Uterus (tissue), 4 donors: Measurements from ENCODE around the gene ALOX12. TPM values are rescaled to one million over a fixed set of nuclear protein-coding genes. Genes with fewer than 3 reads are reported as not detected.

Source experiments
- DNase-seq, 2 donors: peaks; one replicate each; pipeline ENCODE4 v3.0.0-alpha.2; 2019 to 2020
- H3K27ac ChIP-seq, 2 donors: fragments of 200-600 bp; sonication (generic); 1 replicate in 1 of 2; 2 replicates in 1 of 2; pipeline ENCODE4 v1.5.1; 2016 to 2018
- H3K27me3 ChIP-seq, 2 donors: fragments of 200-600 bp; sonication (generic); one replicate each; pipeline ENCODE4 v1.5.1; 2018 to 2019; ENCODE audit warnings: control low read depth in 1 of 2
- H3K36me3 ChIP-seq, 2 donors: fragments of 200-600 bp; sonication (generic); one replicate each; pipeline ENCODE4 v1.5.1; 2019; ENCODE audit warnings: control low read depth in 1 of 2
- H3K4me1 ChIP-seq, 2 donors: fragments of 200-600 bp; sonication (generic); one replicate each; pipeline ENCODE4 v1.5.1; 2018 to 2019; ENCODE audit warnings: control low read depth in 1 of 2
- H3K4me3 ChIP-seq, 2 donors: fragments of 200-600 bp; sonication (generic); 1 replicate in 1 of 2; 2 replicates in 1 of 2; pipeline ENCODE4 v1.5.1; 2018 to 2019; ENCODE audit warnings: mild to moderate bottlenecking in 1 of 2
- H3K9me3 ChIP-seq, 2 donors: fragments of 200-600 bp; sonication (generic); one replicate each; pipeline ENCODE4 v1.5.1; 2019; ENCODE audit warnings: control low read depth in 1 of 2
- POLR2A ChIP-seq, 2 donors: fragments of 450-650 bp; IDR thresholded peaks; one replicate each; pipeline ENCODE4 v1.6.1; 2016; ENCODE audit warnings: antibody characterized with exemption in 2 of 2, mild to moderate bottlenecking in 1 of 2, moderate library complexity in 1 of 2
- intact Hi-C: fragments of 100-400 bp; cut with DNase I; formaldehyde crosslinking; loops from one replicate; pipeline ENCODE4 v1.15.1; 2023; ENCODE audit warnings: low total_unique reads
- total RNA-seq, 4 donors: library from RNA; depleted of rRNA in 3 of 4; stranded (reverse); fragments of >200 nt in 3 of 4; gene quantifications; one replicate each; pipeline versions ENCODE4 v1.1.0 to v1.2.4, GENCODE V29; 2014 to 2023
- TF ChIP-seq, protein P1 (sequence below), 4 experiments: fragments of 200-600 bp in 2 of 4; fragments of 450-650 bp in 2 of 4; sonication (generic) in 2 of 4; IDR thresholded peaks; one replicate each; pipeline ENCODE4 v1.5.1; 2016 to 2019; ENCODE audit warnings: antibody characterized with exemption in 4 of 4, mild to moderate bottlenecking in 2 of 4, moderate library complexity in 1 of 4
- donor health status: DM: yes; HTN: yes; CAD: no.

The ALOX12 gene
- total RNA-seq, 4 donors from 2014 or later, result 0.14 to 0.34 TPM; not detected in 2

DNA sequence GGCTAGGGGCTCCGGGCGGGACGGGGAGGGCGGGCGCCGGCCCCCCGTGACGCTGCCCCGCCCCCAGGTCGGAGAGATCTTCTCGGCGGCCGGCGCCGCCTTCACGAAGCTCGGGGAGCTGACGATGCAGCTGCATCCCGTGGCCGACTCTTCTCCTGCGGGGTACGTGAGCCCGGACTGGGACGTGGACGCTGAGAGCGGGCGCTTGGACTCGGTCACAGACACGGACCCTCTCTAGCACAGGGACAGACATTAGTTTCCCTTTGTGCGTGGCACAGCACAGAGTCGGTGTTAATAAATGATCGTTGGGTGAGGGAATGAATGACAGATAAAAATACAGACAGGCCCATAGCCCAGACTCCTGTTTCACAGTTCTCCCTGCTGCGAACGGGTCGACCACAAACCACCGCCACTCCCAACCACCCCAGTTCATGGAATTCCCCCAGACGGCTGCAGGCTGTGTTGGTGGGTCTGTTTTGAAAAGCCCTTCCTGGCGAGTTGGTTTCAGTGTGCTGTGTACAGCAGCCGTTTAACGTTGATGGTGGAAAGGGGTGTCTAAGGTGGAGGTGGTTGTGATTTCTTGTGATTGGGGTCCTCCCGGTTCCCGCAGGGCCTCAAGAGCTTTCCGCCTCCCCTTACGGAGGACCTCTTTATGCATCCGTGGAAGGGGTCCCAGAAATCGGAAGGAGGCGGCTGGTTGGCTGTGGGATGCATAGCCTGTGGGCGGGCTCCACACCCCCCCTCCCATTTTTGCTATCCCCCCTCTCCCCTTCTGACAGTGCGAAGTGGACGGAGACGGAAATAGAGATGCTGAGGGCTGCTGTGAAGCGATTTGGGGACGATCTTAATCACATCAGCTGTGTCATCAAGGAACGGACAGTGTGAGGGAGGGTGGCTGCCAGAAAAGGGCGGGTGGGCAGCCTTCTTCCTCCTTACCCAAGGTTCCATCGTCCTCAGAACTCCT, 19.4 kb downstream of the ALOX12 start:
- DNase-seq, result peak in 1 of 2 donors; percentile 28
- TF ChIP-seq, protein P1, sequence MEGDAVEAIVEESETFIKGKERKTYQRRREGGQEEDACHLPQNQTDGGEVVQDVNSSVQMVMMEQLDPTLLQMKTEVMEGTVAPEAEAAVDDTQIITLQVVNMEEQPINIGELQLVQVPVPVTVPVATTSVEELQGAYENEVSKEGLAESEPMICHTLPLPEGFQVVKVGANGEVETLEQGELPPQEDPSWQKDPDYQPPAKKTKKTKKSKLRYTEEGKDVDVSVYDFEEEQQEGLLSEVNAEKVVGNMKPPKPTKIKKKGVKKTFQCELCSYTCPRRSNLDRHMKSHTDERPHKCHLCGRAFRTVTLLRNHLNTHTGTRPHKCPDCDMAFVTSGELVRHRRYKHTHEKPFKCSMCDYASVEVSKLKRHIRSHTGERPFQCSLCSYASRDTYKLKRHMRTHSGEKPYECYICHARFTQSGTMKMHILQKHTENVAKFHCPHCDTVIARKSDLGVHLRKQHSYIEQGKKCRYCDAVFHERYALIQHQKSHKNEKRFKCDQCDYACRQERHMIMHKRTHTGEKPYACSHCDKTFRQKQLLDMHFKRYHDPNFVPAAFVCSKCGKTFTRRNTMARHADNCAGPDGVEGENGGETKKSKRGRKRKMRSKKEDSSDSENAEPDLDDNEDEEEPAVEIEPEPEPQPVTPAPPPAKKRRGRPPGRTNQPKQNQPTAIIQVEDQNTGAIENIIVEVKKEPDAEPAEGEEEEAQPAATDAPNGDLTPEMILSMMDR (IDR thresholded peaks at IDR 0.05), result no peak
- TF ChIP-seq POLR2A (IDR thresholded peaks at IDR 0.05), result peak; percentile 59
- H3K4me1 ChIP-seq, result peaks cover 0 to 12% of the 10 kb centered on the region in 2 donors
- H3K27ac ChIP-seq, result peak overlapping the region; percentile 94 to 96
- H3K36me3 ChIP-seq, result no peaks in the 10 kb centered on the region
- H3K4me3 ChIP-seq, result peak overlapping the region; percentile 81 to 87
- no peaks in the 10 kb centered on the region for H3K9me3 ChIP-seq
- H3K27me3 ChIP-seq, result no peaks in the 10 kb centered on the region
- intact Hi-C loops, result no loop called here

DNA sequence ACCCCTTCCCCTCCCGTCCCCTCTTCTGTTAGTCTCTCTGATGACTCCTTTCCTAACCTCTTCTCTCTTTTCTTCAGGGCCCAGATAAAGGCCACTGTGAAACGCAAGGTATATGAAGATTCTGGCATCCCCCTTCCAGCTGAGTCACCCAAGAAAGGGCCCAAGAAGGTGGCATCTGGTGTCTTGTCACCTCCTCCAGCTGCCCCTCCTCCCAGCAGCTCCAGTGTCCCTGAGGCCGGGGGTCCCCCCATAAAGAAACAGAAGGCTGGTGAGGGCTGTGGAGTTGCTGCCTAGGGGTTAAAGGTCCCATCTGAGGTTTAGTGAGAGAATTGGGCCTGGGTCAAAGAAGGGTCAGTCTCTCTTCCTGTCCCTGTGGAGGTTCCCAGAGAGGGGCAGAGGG, 20.6 kb downstream of the ALOX12 start:
- peaks cover 0 to 4% of the 10 kb centered on the region in 2 donors for H3K4me1 ChIP-seq
- TF ChIP-seq POLR2A (IDR thresholded peaks at IDR 0.05), result no peak
- TF ChIP-seq, protein P1 (IDR thresholded peaks at IDR 0.05), result no peak
- H3K27ac ChIP-seq, result peak overlapping the region; percentile 94 to 96
- H3K27me3 ChIP-seq, result no peaks in the 10 kb centered on the region
- intact Hi-C loops, result no loop called here
- H3K4me3 ChIP-seq, result no peak overlapping the region
- DNase-seq, result no peak
- no peaks in the 10 kb centered on the region for H3K36me3 ChIP-seq
- H3K9me3 ChIP-seq, result no peaks in the 10 kb centered on the region

DNA sequence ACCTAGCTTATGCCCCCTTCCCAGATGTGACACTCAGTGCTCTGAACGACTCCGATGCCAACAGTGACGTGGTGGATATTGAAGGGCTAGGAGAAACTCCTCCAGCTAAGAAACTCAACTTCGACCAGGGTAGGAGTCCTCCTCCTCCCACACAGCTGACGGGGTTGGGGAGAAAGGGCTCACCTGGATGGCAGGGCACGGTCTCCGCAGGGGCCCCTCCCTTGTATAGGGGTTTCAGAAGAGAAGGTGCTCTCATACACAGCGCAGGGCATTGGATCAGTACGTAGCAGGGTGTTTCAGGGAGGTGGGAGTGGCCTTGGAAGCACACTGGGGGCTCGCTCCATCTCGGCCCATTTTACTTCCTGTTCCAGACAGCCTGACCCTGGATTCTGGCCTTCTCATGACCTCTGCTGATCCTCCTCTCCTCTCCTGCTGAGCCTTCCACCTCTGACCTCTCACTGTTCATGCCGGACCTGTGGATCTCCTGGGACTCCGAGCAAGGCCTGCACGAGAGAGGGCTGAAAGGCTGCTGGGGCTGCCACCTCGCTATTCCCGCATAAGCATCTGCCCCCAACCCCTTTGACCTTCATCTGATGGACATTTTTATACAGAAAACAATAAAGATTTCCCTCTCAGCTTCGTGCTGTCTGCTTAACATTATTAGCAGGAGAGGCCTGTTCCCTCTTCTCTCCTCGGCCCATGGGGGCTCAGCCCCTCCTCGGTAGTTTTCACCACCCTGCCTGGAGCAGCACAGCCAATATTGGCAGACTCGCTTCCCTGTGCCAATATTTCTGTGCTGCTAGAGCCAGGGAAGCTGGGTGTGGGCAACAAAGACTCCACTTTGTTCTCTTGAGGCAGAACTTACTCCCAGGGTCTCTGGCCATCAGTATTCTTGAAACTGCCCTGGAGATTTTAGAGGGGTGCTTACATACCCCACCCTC, 21.3 kb downstream of the ALOX12 start:
- H3K4me3 ChIP-seq, result peak overlapping the region in 1 of 2 donors; percentile 77
- TF ChIP-seq, protein P1 (IDR thresholded peaks at IDR 0.05), result no peak
- no peak for TF ChIP-seq POLR2A (IDR thresholded peaks at IDR 0.05)
- H3K4me1 ChIP-seq, result peaks cover 0 to 4% of the 10 kb centered on the region in 2 donors
- no peak for DNase-seq
- intact Hi-C loops, result no loop called here
- H3K27me3 ChIP-seq, result peaks cover 0 to 1% of the 10 kb centered on the region in 2 donors
- H3K27ac ChIP-seq, result peak overlapping the region; percentile 94 to 96
- no peaks in the 10 kb centered on the region for H3K36me3 ChIP-seq
- no peaks in the 10 kb centered on the region for H3K9me3 ChIP-seq

DNA sequence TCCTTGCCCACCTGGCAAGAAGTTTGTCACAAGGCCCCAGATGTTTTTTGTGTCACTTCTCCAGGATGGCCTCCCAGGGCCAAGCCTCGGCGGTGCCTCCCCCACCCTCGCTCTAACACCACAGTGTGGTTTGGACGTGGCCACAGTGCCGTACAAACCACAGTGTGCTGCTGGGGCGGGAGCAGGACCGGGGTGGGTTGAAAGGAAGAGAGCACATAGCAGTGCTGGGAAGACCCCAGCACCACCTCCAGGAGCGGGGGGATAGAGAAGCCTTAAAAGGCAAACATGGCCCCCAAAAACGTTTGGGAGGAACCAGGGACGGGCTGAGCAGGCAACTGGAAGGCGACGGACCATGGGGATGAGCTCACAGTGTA, 22.0 kb downstream of the ALOX12 start:
- intact Hi-C loops, result no loop called here
- Histone ChIP-seq H3K9me3 (no peaks in the 10 kb centered on the region), H3K4me1 (peaks cover 2 to 4% of the 10 kb centered on the region in 2 donors), H3K27ac (peak overlapping the region; percentile 94 to 96), H3K27me3 (peaks cover 0 to 5% of the 10 kb centered on the region in 2 donors), H3K36me3 (no peaks in the 10 kb centered on the region), H3K4me3 (peak overlapping the region; percentile 60 to 77)
- TF ChIP-seq, protein P1 (IDR thresholded peaks at IDR 0.05), result no peak
- TF ChIP-seq POLR2A (IDR thresholded peaks at IDR 0.05), result no peak
- no peak for DNase-seq
